ENCODE data around the gene SAP30L. TPM values are rescaled to one million over a fixed set of nuclear protein-coding genes. Genes with fewer than 3 reads are reported as not detected.

The SAP30L gene
- total RNA-seq, 2 donors from 2014 or later: 20.4 to 32.8 TPM

DNA sequence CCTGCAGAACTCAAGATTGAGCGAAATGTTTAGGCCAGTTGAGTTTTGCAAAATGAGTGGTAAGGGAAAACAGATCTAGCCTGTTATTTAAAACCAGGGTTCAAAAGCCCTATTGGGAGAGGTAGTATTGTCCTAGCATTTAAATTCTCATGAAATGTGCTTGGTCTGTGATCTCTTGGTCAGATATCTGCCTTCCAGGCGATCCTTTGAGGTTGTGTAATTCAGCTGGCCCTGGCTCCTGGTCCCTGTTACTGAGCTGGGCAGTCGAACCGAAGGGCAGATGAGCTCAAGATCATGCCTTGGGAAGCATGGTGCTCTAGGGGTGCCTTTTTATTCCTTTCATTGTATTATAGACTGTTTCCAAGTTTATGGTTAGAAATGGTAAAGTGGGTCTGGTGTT is 14.4 kb downstream of the SAP30L start:
- H3K27ac Mint-ChIP-seq: no peak overlapping the region
- no peak for DNase-seq (ENCODE audit: low spot score)

DNA sequence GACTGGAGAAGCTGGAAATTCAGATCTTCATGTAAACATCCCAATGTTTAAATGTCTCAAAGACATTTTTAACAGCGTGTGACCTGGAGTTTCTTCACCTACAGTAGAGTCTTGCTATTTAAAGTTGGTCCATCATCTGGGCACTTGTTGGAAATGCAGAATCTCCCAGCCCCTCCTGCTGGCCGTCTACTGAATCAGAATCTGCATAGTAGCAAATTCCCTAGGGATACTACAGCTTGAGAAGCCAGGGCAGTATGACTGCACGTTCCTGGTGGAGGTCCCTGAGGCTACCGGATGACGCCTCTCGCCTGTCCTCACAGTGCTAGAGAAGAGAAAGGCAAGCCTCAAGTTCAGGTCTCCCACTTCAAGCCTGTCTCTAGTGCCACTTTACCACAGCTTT is 15.7 kb downstream of the SAP30L start:
- ATAC-seq (no peak), DNase-seq (ENCODE audit: low spot score) (no peak)
- Mint-ChIP-seq H3K4me1 (ENCODE audit: low read depth in 2 of 2) (no peaks in the 10 kb centered on the region), H3K36me3 (no peaks in the 10 kb centered on the region), H3K9me3 (no peaks in the 10 kb centered on the region), H3K27ac (no peak overlapping the region), H3K4me3 (no peak overlapping the region), H3K27me3 (no peaks in the 10 kb centered on the region)

More for the DNA sequence above, 14.4 kb downstream of the SAP30L start:
- Mint-ChIP-seq H3K4me3 (no peak overlapping the region), H3K9me3 (no peaks in the 10 kb centered on the region), H3K36me3 (peaks cover 4% of the 10 kb centered on the region), H3K4me1 (ENCODE audit: low read depth in 2 of 2) (no peaks in the 10 kb centered on the region), H3K27me3 (no peaks in the 10 kb centered on the region)
- ATAC-seq: no peak

DNA sequence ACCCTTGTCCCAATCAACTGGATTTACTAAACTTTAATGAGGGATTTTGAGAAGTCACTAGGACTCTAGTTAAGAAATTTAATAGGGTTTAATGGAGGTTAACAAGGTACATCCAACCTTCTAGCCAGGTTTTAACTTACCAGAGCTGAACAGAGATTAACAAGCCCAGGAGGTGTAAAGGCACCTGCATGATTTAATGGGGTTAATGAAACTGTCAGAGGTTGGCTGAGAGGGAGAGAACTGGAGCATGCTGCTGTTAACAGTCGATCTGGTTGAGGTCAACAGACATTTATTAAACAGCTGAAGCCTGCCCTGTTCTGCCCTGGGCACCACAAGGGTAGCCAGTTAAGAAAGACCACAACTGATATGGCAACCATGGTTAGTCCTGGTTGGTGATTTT is 18.6 kb downstream of the SAP30L start:
- H3K9me3 Mint-ChIP-seq: no peaks in the 10 kb centered on the region
- H3K4me1 Mint-ChIP-seq (ENCODE audit: low read depth in 2 of 2): peaks cover 0 to 4% of the 10 kb centered on the region in 2 donors
- peaks cover 0 to 7% of the 10 kb centered on the region in 2 donors for H3K27me3 Mint-ChIP-seq
- ATAC-seq: no peak
- H3K36me3 Mint-ChIP-seq: no peaks in the 10 kb centered on the region
- no peak overlapping the region for H3K27ac Mint-ChIP-seq
- DNase-seq (ENCODE audit: low spot score): no peak
- no peak overlapping the region for H3K4me3 Mint-ChIP-seq

DNA sequence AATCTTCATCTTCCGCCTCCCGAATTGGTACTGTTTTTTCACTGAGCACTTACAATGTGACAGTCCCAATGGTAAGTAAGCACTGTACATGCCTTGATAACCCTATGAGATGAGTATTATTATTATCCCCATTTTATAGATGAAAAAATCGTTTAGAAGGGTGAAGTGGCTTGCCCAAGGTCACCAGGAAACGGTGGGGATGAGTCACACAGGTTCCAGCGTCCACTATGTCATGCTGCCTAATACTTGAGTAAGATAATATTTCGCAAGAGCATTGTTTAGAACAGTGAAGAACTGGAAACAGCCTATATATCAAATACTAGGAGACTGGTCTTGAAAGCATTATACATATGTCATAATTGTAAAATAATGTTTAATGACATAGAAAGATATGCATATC is 19.4 kb downstream of the SAP30L start:
- no peak overlapping the region for H3K4me3 Mint-ChIP-seq
- DNase-seq (ENCODE audit: low spot score): no peak
- peaks cover 0 to 4% of the 10 kb centered on the region in 2 donors for H3K4me1 Mint-ChIP-seq (ENCODE audit: low read depth in 2 of 2)
- H3K9me3 Mint-ChIP-seq: no peaks in the 10 kb centered on the region
- peak in 1 of 2 donors; percentile 51 for ATAC-seq
- H3K27me3 Mint-ChIP-seq: peaks cover 7 to 11% of the 10 kb centered on the region in 2 donors
- no peak overlapping the region for H3K27ac Mint-ChIP-seq
- H3K36me3 Mint-ChIP-seq: no peaks in the 10 kb centered on the region

DNA sequence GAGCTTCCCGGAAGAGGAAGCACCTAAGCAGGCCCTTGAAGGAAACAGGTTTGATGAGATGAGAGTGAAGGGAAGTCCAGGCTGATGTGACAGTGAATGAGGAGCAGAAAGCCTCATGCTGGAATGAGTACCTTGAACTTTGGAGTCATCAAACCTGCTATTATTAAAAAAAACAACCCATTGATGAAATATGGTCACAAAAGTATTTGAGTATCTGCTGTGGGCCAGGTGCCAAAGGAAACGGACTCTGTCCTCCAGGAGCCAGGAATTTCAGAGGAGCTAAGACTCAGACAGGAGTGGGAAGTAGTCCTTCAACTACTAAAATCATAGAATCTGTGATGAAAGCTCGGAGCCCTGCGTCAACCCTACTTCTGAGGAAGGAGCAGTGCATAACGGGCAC is 20.4 kb downstream of the SAP30L start:
- Mint-ChIP-seq H3K4me1 (ENCODE audit: low read depth in 2 of 2) (peaks cover 0 to 4% of the 10 kb centered on the region in 2 donors), H3K27ac (no peak overlapping the region), H3K36me3 (no peaks in the 10 kb centered on the region), H3K4me3 (no peak overlapping the region), H3K9me3 (no peaks in the 10 kb centered on the region), H3K27me3 (peaks cover 17 to 20% of the 10 kb centered on the region in 2 donors)
- no peak for DNase-seq (ENCODE audit: low spot score)
- no peak for ATAC-seq

- ATAC-seq (no peak), DNase-seq (ENCODE audit: low spot score) (no peak)
- peaks cover 22 to 23% of the 10 kb centered on the region in 2 donors for H3K27me3 Mint-ChIP-seq
- no peaks in the 10 kb centered on the region for H3K9me3 Mint-ChIP-seq
- H3K27ac Mint-ChIP-seq: no peak overlapping the region
- no peak overlapping the region for H3K4me3 Mint-ChIP-seq
- H3K4me1 Mint-ChIP-seq (ENCODE audit: low read depth in 2 of 2): peaks cover 0 to 4% of the 10 kb centered on the region in 2 donors
- no peaks in the 10 kb centered on the region for H3K36me3 Mint-ChIP-seq
These were observed 20.9 kb downstream of the SAP30L start for GRCh38 chr5:154466671-154467070.

- Mint-ChIP-seq H3K36me3 (no peaks in the 10 kb centered on the region), H3K4me3 (no peak overlapping the region), H3K27me3 (peaks cover 26 to 28% of the 10 kb centered on the region in 2 donors), H3K9me3 (no peaks in the 10 kb centered on the region), H3K27ac (no peak overlapping the region), H3K4me1 (ENCODE audit: low read depth in 2 of 2) (peaks cover 0 to 4% of the 10 kb centered on the region in 2 donors)
- DNase-seq (ENCODE audit: low spot score) (peak; percentile 78), ATAC-seq (peak; percentile 87 to 89)
These were observed 22.0 kb downstream of the SAP30L start for GRCh38 chr5:154467655-154468354.

GRCh38 chr5:154470137-154470536 is 24.3 kb downstream of the SAP30L start:
- DNase-seq (ENCODE audit: low spot score) (no peak), ATAC-seq (no peak)
- Mint-ChIP-seq H3K36me3 (no peaks in the 10 kb centered on the region), H3K4me1 (ENCODE audit: low read depth in 2 of 2) (peaks cover 14 to 19% of the 10 kb centered on the region in 2 donors), H3K27me3 (peaks cover 44 to 51% of the 10 kb centered on the region in 2 donors), H3K4me3 (no peak overlapping the region), H3K27ac (no peak overlapping the region), H3K9me3 (no peaks in the 10 kb centered on the region)

- no peak overlapping the region for H3K4me3 Mint-ChIP-seq
- ATAC-seq (no peak), DNase-seq (ENCODE audit: low spot score) (no peak)
- H3K27ac Mint-ChIP-seq: no peak overlapping the region
- peaks cover 50 to 61% of the 10 kb centered on the region in 2 donors for H3K27me3 Mint-ChIP-seq
- H3K36me3 Mint-ChIP-seq: no peaks in the 10 kb centered on the region
- no peaks in the 10 kb centered on the region for H3K9me3 Mint-ChIP-seq
- peaks cover 16 to 24% of the 10 kb centered on the region in 2 donors for H3K4me1 Mint-ChIP-seq (ENCODE audit: low read depth in 2 of 2)
These were observed 25.4 kb downstream of the SAP30L start for GRCh38 chr5:154470947-154471870.

- ATAC-seq (no peak), DNase-seq (ENCODE audit: low spot score) (no peak)
- H3K27ac Mint-ChIP-seq: no peak overlapping the region
- H3K4me3 Mint-ChIP-seq: no peak overlapping the region
- H3K4me1 Mint-ChIP-seq (ENCODE audit: low read depth in 2 of 2): peaks cover 26 to 28% of the 10 kb centered on the region in 2 donors
- no peaks in the 10 kb centered on the region for H3K36me3 Mint-ChIP-seq
- no peaks in the 10 kb centered on the region for H3K9me3 Mint-ChIP-seq
- peaks cover 57 to 73% of the 10 kb centered on the region in 2 donors for H3K27me3 Mint-ChIP-seq
These were observed 27.2 kb downstream of the SAP30L start for GRCh38 chr5:154472871-154473580.

DNA sequence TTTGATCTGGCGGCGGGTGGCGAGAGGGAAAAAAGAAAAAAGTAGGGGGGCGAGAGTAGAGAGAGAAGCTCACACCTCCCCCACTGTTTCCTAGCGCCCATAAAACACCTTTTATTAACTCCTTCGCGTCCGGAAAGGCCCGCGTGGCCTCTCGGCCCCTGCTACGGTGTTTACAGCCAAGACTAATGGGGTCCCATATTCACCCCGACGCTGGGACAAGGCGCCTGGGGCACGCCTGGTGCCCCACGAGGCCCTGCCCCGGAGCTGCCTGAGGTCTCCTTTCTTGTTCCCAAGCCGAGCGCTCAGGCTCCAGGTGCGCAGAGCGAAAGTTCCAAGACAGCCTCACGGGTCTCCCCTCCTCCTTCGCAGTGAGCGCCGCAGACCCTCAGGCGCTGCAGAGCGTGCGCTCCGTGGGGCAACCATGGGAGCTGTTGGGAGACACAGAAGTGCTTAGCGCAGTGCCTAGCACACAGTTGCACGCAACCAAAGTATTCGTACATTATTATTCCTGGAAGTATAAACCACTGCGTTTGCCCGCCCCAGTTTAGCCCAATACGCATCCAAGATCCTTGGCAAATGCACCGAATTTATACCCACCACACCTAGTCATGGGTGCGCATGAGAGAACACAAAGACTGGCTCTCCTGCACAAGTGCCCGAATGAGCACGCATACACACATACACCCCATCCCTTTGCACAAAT is 27.9 kb downstream of the SAP30L start:
- H3K4me3 Mint-ChIP-seq: no peak overlapping the region
- no peak overlapping the region for H3K27ac Mint-ChIP-seq
- no peaks in the 10 kb centered on the region for H3K9me3 Mint-ChIP-seq
- no peak for ATAC-seq
- no peak for DNase-seq (ENCODE audit: low spot score)
- no peaks in the 10 kb centered on the region for H3K36me3 Mint-ChIP-seq
- H3K27me3 Mint-ChIP-seq: peaks cover 55 to 73% of the 10 kb centered on the region in 2 donors
- H3K4me1 Mint-ChIP-seq (ENCODE audit: low read depth in 2 of 2): peaks cover 26 to 28% of the 10 kb centered on the region in 2 donors

DNA sequence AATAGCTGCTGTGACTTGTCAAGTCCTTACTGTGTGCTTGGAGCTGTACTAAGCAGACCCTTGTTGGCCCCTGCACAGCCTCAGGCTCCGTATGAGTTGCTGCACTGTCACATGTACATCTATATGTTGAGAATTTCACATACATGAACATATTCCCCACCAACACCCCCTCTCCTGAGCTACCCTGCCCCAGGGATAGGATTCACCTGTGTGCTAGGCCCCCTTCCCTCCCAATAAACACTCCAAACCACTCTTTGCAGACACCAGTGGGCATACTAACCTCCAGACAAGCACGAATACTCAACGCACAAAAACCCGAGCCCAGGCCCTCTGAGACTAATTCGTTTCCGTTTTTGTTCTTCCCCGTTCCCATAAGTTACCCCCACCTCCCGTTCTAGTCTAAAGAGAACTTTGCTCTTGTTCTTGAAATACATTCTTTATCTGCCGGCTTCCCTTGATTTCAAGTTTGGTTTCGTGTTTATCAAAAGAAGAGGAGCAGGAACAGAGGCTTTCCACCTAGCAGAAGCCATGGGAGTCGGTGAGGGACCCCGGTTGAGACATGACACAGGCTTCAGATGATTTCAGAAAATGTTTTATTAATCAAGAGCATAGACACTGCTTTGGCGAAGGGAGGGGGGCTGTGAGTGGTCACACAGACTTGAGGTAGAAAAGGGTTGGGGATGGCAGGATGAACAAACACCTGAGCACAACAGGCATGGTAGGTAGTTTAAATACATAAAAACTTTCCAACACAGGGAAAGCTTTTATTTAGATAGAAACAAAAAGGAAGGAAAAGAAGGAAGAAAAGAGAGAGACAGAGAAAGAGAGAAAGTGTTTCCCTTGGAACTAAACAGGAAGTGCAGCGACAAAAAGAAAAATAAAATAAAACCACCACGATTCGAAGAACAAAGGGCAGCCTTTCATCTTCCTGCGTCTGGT is 28.9 kb downstream of the SAP30L start:
- ATAC-seq: no peak
- Mint-ChIP-seq H3K4me3 (peak overlapping the region; percentile 16), H3K27ac (no peak overlapping the region)

More for the DNA sequence above, 28.9 kb downstream of the SAP30L start:
- DNase-seq (ENCODE audit: low spot score): no peak
- Mint-ChIP-seq H3K4me1 (ENCODE audit: low read depth in 2 of 2) (peaks cover 26 to 31% of the 10 kb centered on the region in 2 donors), H3K27me3 (peaks cover 58 to 77% of the 10 kb centered on the region in 2 donors), H3K9me3 (no peaks in the 10 kb centered on the region), H3K36me3 (no peaks in the 10 kb centered on the region)
